Fibroblast of mammary gland (primary cell): ENCODE data around the gene GRIA1.

ENCODE experiments used
- DNase-seq: peaks from one replicate; pipeline ENCODE4 v3.0.0-alpha.2; 2010; ENCODE audit warnings: low read depth
- H3K4me3 ChIP-seq: 2 replicates; pipeline ENCODE4 v1.5.1; 2011; ENCODE audit warnings: low read depth, mild to moderate bottlenecking, low read length, moderate library complexity; ENCODE audit not compliant: control insufficient read depth
- CTCF ChIP-seq: conservative IDR thresholded peaks from 2 replicates; pipeline ENCODE4 v1.5.1; 2011; ENCODE audit warnings: low read depth, low read length, inconsistent platforms; ENCODE audit not compliant: control insufficient read depth, insufficient read depth

Gene GRIA1

GRCh38 chr5:153619771-153620170 lies 129.3 kb downstream of the GRIA1 start:
- no peak for TF ChIP-seq CTCF

GRCh38 chr5:153623124-153623523 lies 132.7 kb downstream of the GRIA1 start:
- DNase-seq: no peak
- no peak for TF ChIP-seq CTCF
- no peak overlapping the region for H3K4me3 ChIP-seq

More at GRCh38 chr5:153619771-153620170, 129.3 kb downstream of the GRIA1 start:
- peak; percentile 63 for DNase-seq
- H3K4me3 ChIP-seq: no peak overlapping the region

GRCh38 chr5:153623751-153624450 lies 133.4 kb downstream of the GRIA1 start:
- TF ChIP-seq CTCF: no peak
- H3K4me3 ChIP-seq: no peak overlapping the region
- peak; percentile 67 for DNase-seq

GRCh38 chr5:153624451-153624765 lies 133.9 kb downstream of the GRIA1 start:
- no peak overlapping the region for H3K4me3 ChIP-seq
- DNase-seq: peak; percentile 7
- no peak for TF ChIP-seq CTCF

GRCh38 chr5:153625826-153626354 lies 135.4 kb downstream of the GRIA1 start:
- no peak overlapping the region for H3K4me3 ChIP-seq
- DNase-seq: no peak
- TF ChIP-seq CTCF: no peak

GRCh38 chr5:153626836-153627235 lies 136.4 kb downstream of the GRIA1 start:
- no peak overlapping the region for H3K4me3 ChIP-seq
- TF ChIP-seq CTCF: no peak
- no peak for DNase-seq
